NCI-H2171 (cell line): Measurements from ENCODE around the gene ADD1.
"Not testable (repeated sequence)": the region's sequence is repeated elsewhere in the genome, so short reads cannot be mapped to it uniquely, and the experiment has no call there.

Experiments used
- DNase-seq: peaks from one replicate; lab custom pipeline; 2025; lab: John Stamatoyannopoulos, UW

ADD1 gene

GRCh38 chr4:2886161-2886560, 42.5 kb downstream of the ADD1 start:
- DNase-seq, result peak; percentile 12

- peak; percentile 20 for DNase-seq
Observed at GRCh38 chr4:2886622-2887021, 43.0 kb downstream of the ADD1 start.

GRCh38 chr4:2887343-2887742, 43.7 kb downstream of the ADD1 start:
- DNase-seq, result no peak

- no peak for DNase-seq
Observed at GRCh38 chr4:2888886-2889285, 45.2 kb downstream of the ADD1 start.

- DNase-seq, result no peak
Observed at GRCh38 chr4:2891294-2891693, 47.6 kb downstream of the ADD1 start.

GRCh38 chr4:2893772-2894171, 50.1 kb downstream of the ADD1 start:
- DNase-seq, result no peak

- no peak for DNase-seq
Observed at GRCh38 chr4:2898001-2898400, 54.4 kb downstream of the ADD1 start.

GRCh38 chr4:2900741-2901140, 57.1 kb downstream of the ADD1 start:
- DNase-seq, result no peak

GRCh38 chr4:2901186-2901585, 57.5 kb downstream of the ADD1 start:
- no peak for DNase-seq

- no peak for DNase-seq
Observed at GRCh38 chr4:2902126-2902525, 58.5 kb downstream of the ADD1 start.

GRCh38 chr4:2905544-2905943, 61.9 kb downstream of the ADD1 start:
- DNase-seq, result no peak

- DNase-seq, result no peak
Observed at GRCh38 chr4:2906218-2906617, 62.6 kb downstream of the ADD1 start.

GRCh38 chr4:2907226-2907625, 63.6 kb downstream of the ADD1 start:
- no peak for DNase-seq

GRCh38 chr4:2907706-2908293, 64.2 kb downstream of the ADD1 start:
- no peak for DNase-seq

GRCh38 chr4:2908686-2909085, 65.0 kb downstream of the ADD1 start:
- no peak for DNase-seq

GRCh38 chr4:2909583-2909982, 65.9 kb downstream of the ADD1 start:
- DNase-seq, result no peak

GRCh38 chr4:2910409-2910808, 66.8 kb downstream of the ADD1 start:
- DNase-seq, result no peak

- no peak for DNase-seq
Observed at GRCh38 chr4:2911868-2912267, 68.2 kb downstream of the ADD1 start.

GRCh38 chr4:2913168-2913567, 69.5 kb downstream of the ADD1 start:
- no peak for DNase-seq

GRCh38 chr4:2914256-2915126, 70.8 kb downstream of the ADD1 start:
- DNase-seq, result no peak

- DNase-seq, result no peak
Observed at GRCh38 chr4:2915789-2916188, 72.1 kb downstream of the ADD1 start.

GRCh38 chr4:2916696-2917095, 73.1 kb downstream of the ADD1 start:
- DNase-seq, result not testable (repeated sequence)

- not testable (repeated sequence) for DNase-seq
Observed at GRCh38 chr4:2918300-2918699, 74.7 kb downstream of the ADD1 start.

- DNase-seq, result not testable (repeated sequence)
Observed at GRCh38 chr4:2918714-2919113, 75.1 kb downstream of the ADD1 start.
